ENCODE measurements around the gene BRD3. TPM values are rescaled to one million over a fixed set of nuclear protein-coding genes. Genes with fewer than 3 reads are reported as not detected.

The BRD3 gene
- total RNA-seq, 1 experiment from 2014 or later: 108 TPM

DNA sequence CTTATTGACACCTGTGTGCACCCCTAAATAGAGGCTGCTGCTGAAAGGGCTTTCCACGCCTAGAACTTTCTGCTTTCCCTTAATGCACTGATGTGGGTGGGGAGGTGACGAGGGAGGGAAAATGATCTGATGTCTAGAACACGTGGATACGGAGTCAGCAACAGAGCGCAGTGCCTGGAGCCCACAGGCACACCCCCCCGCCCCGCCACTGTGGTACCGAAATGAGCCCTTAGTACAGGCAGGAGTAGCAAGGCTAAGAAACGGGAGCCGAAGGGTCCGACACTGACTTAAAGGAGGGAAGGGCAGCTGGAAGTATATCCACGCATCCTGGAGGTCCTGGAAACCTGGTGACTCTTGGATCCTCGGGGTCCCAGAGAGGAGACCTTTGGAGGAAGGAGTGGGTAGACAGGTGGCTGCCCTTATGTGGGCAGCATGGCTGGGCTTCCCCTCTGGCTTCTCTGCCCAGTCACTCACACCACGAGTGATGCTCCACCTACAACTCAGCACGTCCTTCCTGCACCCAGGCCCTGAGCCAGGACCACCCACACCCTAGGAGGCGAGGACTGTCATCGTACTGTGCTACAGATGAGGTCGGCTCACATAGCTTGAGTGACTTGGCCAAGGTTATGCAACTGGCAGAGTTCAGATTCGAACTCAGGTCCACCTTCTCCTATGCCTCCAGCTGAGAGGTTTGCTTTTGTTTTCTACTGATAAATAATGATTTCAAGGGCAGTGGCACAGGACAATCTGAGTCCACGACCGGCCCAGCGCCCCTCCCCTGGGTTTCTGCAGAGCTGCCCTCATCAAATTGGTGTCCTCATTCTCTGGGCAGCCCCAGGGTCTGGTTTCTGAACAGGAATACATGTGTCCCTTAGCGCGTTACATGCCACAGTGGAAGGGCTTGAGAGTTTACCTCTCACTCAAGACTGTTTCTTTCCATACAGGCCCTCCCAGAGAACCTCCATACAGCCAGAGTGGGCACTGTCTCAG, 71.0 kb downstream of the BRD3 start:
- DNase-seq (ENCODE audit: low spot score) (no peak), ATAC-seq (no peak)
- ChIA-PET POLR2A (no interaction called here), CTCF (interaction anchor here (0.6 kb wide), 1 partner anchor 687 kb away, joined by 3 read pairs; no protein-coding TSS in a partner anchor)
- no peak overlapping the region for H3K4me3 Mint-ChIP-seq
- H3K9me3 Mint-ChIP-seq: no peaks in the 10 kb centered on the region
- H3K27ac Mint-ChIP-seq: no peak overlapping the region
- H3K36me3 Mint-ChIP-seq: no peaks in the 10 kb centered on the region
- H3K4me1 Mint-ChIP-seq: peaks cover 13% of the 10 kb centered on the region
- TF ChIP-seq ZNF423 (CRISPR knock-in tag; IDR thresholded peaks at IDR 0.05) (no peak), NR3C1 (CRISPR knock-in tag; conservative IDR thresholded peaks at IDR 0.05; ENCODE audit: low read depth) (no peak)
- TF ChIP-seq, protein P1, sequence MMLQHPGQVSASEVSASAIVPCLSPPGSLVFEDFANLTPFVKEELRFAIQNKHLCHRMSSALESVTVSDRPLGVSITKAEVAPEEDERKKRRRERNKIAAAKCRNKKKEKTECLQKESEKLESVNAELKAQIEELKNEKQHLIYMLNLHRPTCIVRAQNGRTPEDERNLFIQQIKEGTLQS (CRISPR knock-in tag; conservative IDR thresholded peaks at IDR 0.05): no peak
- H3K27me3 Mint-ChIP-seq (ENCODE audit: low read depth): no peaks in the 10 kb centered on the region; the same call in none of the 2 replicates

GRCh38 chr9:133995012-133995896, 72.6 kb downstream of the BRD3 start:
- no peaks in the 10 kb centered on the region for H3K9me3 Mint-ChIP-seq
- H3K4me1 Mint-ChIP-seq: peaks cover 18% of the 10 kb centered on the region
- ChIA-PET CTCF (interaction anchor here (0.6 to 3.7 kb wide), 19 partner anchors 10 to 468 kb away, joined by 3 to 80 read pairs (median 6); partner anchors contain the start of genes BRD3OS and SARDH), POLR2A (no interaction called here)
- TF ChIP-seq ESRRA (CRISPR knock-in tag; IDR thresholded peaks at IDR 0.05; ENCODE audit: borderline replicate concordance) (no peak), ZNF532 (CRISPR knock-in tag; IDR thresholded peaks at IDR 0.05; ENCODE audit: borderline replicate concordance) (no peak), ZNF423 (CRISPR knock-in tag; IDR thresholded peaks at IDR 0.05) (no peak), AR (CRISPR knock-in tag; IDR thresholded peaks at IDR 0.05) (no peak), ZNF121 (CRISPR knock-in tag; IDR thresholded peaks at IDR 0.05) (no peak), PRRX2 (CRISPR knock-in tag; IDR thresholded peaks at IDR 0.05) (no peak), NFYB (CRISPR knock-in tag; conservative IDR thresholded peaks at IDR 0.05; ENCODE audit: low read depth) (no peak), SP1 (CRISPR knock-in tag; conservative IDR thresholded peaks at IDR 0.05) (no peak), ZBTB21 (CRISPR knock-in tag; IDR thresholded peaks at IDR 0.05; ENCODE audit: borderline replicate concordance) (no peak)
- TF ChIP-seq, protein P2, sequence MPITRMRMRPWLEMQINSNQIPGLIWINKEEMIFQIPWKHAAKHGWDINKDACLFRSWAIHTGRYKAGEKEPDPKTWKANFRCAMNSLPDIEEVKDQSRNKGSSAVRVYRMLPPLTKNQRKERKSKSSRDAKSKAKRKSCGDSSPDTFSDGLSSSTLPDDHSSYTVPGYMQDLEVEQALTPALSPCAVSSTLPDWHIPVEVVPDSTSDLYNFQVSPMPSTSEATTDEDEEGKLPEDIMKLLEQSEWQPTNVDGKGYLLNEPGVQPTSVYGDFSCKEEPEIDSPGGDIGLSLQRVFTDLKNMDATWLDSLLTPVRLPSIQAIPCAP (CRISPR knock-in tag; IDR thresholded peaks at IDR 0.05): no peak
- TF ChIP-seq, protein P3, sequence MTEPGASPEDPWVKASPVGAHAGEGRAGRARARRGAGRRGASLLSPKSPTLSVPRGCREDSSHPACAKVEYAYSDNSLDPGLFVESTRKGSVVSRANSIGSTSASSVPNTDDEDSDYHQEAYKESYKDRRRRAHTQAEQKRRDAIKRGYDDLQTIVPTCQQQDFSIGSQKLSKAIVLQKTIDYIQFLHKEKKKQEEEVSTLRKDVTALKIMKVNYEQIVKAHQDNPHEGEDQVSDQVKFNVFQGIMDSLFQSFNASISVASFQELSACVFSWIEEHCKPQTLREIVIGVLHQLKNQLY (CRISPR knock-in tag; IDR thresholded peaks at IDR 0.05): no peak
- TF ChIP-seq, protein P4, sequence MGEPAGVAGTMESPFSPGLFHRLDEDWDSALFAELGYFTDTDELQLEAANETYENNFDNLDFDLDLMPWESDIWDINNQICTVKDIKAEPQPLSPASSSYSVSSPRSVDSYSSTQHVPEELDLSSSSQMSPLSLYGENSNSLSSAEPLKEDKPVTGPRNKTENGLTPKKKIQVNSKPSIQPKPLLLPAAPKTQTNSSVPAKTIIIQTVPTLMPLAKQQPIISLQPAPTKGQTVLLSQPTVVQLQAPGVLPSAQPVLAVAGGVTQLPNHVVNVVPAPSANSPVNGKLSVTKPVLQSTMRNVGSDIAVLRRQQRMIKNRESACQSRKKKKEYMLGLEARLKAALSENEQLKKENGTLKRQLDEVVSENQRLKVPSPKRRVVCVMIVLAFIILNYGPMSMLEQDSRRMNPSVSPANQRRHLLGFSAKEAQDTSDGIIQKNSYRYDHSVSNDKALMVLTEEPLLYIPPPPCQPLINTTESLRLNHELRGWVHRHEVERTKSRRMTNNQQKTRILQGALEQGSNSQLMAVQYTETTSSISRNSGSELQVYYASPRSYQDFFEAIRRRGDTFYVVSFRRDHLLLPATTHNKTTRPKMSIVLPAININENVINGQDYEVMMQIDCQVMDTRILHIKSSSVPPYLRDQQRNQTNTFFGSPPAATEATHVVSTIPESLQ (CRISPR knock-in tag; IDR thresholded peaks at IDR 0.05): no peak
- no peaks in the 10 kb centered on the region for H3K36me3 Mint-ChIP-seq
- DNase-seq (ENCODE audit: low spot score) (peak; percentile 35), ATAC-seq (no peak)
- no peaks in the 10 kb centered on the region; the same call in 1 of the 2 replicates for H3K27me3 Mint-ChIP-seq (ENCODE audit: low read depth)
- H3K27ac Mint-ChIP-seq: no peak overlapping the region
- H3K4me3 Mint-ChIP-seq: no peak overlapping the region
